ENCODE data around the gene ST7.

GRCh38 chr7:117123311-117123926 lies 170.1 kb downstream of the ST7 start:
- TF ChIP-seq, protein P1, sequence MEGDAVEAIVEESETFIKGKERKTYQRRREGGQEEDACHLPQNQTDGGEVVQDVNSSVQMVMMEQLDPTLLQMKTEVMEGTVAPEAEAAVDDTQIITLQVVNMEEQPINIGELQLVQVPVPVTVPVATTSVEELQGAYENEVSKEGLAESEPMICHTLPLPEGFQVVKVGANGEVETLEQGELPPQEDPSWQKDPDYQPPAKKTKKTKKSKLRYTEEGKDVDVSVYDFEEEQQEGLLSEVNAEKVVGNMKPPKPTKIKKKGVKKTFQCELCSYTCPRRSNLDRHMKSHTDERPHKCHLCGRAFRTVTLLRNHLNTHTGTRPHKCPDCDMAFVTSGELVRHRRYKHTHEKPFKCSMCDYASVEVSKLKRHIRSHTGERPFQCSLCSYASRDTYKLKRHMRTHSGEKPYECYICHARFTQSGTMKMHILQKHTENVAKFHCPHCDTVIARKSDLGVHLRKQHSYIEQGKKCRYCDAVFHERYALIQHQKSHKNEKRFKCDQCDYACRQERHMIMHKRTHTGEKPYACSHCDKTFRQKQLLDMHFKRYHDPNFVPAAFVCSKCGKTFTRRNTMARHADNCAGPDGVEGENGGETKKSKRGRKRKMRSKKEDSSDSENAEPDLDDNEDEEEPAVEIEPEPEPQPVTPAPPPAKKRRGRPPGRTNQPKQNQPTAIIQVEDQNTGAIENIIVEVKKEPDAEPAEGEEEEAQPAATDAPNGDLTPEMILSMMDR (IDR thresholded peaks at IDR 0.05): no peak
- no peak for TF ChIP-seq ZFX (IDR thresholded peaks at IDR 0.05; ENCODE audit: borderline replicate concordance)

Data from 22Rv1 (cell line).